Peyer's patch (tissue), 4 donors: ENCODE data around the gene ZNF792. TPM values are rescaled to one million over a fixed set of nuclear protein-coding genes. Genes with fewer than 3 reads are reported as not detected.

Experiments used
- DNase-seq, 3 donors: peaks; one replicate each; pipeline ENCODE4 v3.0.0-alpha.2; 2017 to 2019
- H3K27ac ChIP-seq, 4 donors: fragments of 200-600 bp; sonication (generic); one replicate each; pipeline ENCODE4 v1.5.1; 2016 to 2019
- H3K27me3 ChIP-seq, 2 donors: fragments of 200-600 bp; sonication (generic); one replicate each; pipeline ENCODE4 v1.5.1; 2019
- H3K36me3 ChIP-seq, 3 donors: fragments of 200-600 bp; sonication (generic); one replicate each; pipeline ENCODE4 v1.5.1; 2016 to 2019
- H3K4me1 ChIP-seq, 4 donors: fragments of 200-600 bp; sonication (generic); one replicate each; pipeline ENCODE4 v1.5.1; 2016 to 2019
- H3K4me3 ChIP-seq, 4 donors: fragments of 200-600 bp; sonication (generic); 1 replicate in 3 of 4; 2 replicates in 1 of 4; pipeline ENCODE4 v1.5.1; 2016 to 2019; ENCODE audit warnings: mild to moderate bottlenecking in 1 of 4
- H3K9me3 ChIP-seq, 4 donors: fragments of 200-600 bp; sonication (generic); one replicate each; pipeline ENCODE4 v1.5.1; 2016 to 2019; ENCODE audit warnings: mild to moderate bottlenecking in 1 of 4
- POLR2A ChIP-seq, 2 donors: fragments of 450-650 bp; IDR thresholded peaks; one replicate each; pipeline ENCODE4 v1.5.1; 2017; ENCODE audit warnings: antibody characterized with exemption in 2 of 2, mild to moderate bottlenecking in 2 of 2, moderate library complexity in 2 of 2
- total RNA-seq, 4 donors: library from RNA; depleted of rRNA; stranded (reverse); fragments of >200 nt; gene quantifications; one replicate each; pipeline ENCODE4 v1.1.0, GENCODE V29; 2016
- TF ChIP-seq, protein P1 (sequence below), 6 experiments: fragments of 450-650 bp in 4 of 6; fragments of 200-600 bp in 2 of 6; sonication (generic) in 1 of 6; IDR thresholded peaks; one replicate each; pipeline ENCODE4 v1.5.1; 2017 to 2019; ENCODE audit warnings: antibody characterized with exemption in 6 of 6, mild to moderate bottlenecking in 3 of 6, moderate library complexity in 1 of 6

Gene ZNF792
- total RNA-seq, 4 donors from 2014 or later = 7.0 to 15.7 (median 7.4) TPM

DNA sequence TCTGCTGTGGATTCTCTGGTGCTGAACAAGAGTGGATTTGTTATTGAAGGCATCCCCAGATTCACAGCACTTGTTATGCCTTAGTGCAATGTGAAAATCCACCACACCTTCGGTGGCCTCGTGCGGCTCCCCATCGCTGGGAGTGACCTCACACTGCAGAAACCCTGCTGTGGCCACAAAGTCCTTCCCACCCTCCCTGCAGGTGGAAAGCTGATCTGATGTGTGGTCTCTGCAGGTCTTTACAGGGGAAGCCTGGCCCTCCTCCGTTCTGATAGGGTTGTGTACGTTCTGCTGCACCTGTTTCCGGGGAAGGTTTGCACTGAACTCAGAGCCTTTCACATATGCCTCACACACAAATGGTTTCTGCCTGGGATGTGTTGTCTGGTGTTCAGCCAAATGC lies 5.0 kb downstream of the ZNF792 start:
- no peak for TF ChIP-seq POLR2A (IDR thresholded peaks at IDR 0.05)
- TF ChIP-seq, protein P1, sequence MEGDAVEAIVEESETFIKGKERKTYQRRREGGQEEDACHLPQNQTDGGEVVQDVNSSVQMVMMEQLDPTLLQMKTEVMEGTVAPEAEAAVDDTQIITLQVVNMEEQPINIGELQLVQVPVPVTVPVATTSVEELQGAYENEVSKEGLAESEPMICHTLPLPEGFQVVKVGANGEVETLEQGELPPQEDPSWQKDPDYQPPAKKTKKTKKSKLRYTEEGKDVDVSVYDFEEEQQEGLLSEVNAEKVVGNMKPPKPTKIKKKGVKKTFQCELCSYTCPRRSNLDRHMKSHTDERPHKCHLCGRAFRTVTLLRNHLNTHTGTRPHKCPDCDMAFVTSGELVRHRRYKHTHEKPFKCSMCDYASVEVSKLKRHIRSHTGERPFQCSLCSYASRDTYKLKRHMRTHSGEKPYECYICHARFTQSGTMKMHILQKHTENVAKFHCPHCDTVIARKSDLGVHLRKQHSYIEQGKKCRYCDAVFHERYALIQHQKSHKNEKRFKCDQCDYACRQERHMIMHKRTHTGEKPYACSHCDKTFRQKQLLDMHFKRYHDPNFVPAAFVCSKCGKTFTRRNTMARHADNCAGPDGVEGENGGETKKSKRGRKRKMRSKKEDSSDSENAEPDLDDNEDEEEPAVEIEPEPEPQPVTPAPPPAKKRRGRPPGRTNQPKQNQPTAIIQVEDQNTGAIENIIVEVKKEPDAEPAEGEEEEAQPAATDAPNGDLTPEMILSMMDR (IDR thresholded peaks at IDR 0.05) = no peak
- Histone ChIP-seq H3K27ac (no peak overlapping the region), H3K4me1 (peaks cover 0 to 11% (median 0%) of the 10 kb centered on the region in 4 donors), H3K36me3 (peaks cover 0 to 51% (median 14%) of the 10 kb centered on the region in 3 donors), H3K4me3 (no peak overlapping the region), H3K9me3 (peaks cover 0 to 72% (median 30%) of the 10 kb centered on the region in 4 donors), H3K27me3 (no peaks in the 10 kb centered on the region)
- DNase-seq = no peak

DNA sequence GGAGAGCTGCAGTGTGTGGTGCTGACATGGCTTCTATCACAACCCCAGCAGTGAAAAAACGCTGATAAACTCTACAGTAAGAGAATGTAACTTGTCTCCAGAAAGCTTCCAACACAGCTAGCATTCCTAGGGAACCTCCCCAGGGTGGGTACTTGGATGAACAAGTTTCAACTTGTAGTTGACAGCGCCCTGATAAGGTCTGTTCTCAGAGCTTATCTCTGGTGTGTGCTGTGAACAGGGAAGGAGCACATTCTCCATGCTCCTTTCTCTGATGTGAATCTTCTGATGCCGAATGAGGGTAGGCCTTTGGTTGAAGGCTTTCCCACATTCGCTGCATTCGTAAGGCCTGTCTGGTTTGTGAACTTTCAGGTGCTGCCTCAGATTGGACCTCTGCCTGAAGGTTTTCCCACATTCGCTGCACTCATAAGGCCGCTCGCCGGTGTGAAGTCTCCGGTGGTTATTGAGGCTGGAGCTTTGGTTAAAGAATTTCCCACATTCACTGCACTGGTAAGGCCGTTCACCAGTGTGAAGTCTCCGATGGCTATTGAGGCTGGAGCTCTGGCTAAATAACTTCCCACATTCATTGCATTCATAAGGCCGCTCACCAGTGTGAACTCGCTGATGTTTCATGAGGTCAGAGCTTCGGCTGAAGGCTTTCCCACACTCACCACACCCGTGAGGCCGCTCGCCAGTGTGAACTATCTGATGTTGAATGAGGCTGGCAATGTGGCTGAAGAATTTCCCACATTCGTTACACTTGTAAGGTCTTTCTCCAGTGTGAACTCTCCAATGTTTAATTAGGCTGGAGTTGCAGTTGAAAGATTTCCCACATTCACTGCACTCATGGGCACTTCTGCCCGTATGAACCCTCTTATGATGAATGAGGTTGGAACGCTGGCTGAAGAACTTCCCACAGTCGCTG lies 5.9 kb downstream of the ZNF792 start:
- no peak overlapping the region for H3K27ac ChIP-seq
- H3K9me3 ChIP-seq = peaks cover 0 to 81% (median 30%) of the 10 kb centered on the region in 4 donors
- peaks cover 0 to 7% (median 0%) of the 10 kb centered on the region in 4 donors for H3K4me1 ChIP-seq
- TF ChIP-seq, protein P1 (IDR thresholded peaks at IDR 0.05) = no peak
- no peak for DNase-seq
- H3K27me3 ChIP-seq = no peaks in the 10 kb centered on the region
- H3K36me3 ChIP-seq = peaks cover 0 to 51% (median 14%) of the 10 kb centered on the region in 3 donors
- H3K4me3 ChIP-seq = no peak overlapping the region

DNA sequence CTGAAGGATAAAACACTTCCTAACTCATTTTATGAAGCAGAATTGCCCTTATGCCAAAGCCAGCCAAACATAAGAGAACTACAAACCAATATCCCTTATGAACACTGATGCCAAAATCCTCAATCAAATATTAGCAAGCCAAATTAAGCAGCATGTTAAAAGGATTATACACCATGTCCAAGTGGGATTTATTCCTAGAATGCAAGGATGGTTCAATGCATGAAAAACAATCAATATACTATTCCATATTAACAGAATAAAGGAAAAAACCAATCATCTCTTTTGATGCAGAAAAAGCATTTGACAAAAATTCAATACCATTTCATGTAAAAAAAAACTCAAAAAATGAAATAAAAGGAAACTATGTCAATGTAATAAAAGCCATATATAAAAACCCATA lies 10.9 kb downstream of the ZNF792 start:
- Histone ChIP-seq H3K9me3 (peaks cover 0 to 52% (median 8%) of the 10 kb centered on the region in 4 donors), H3K36me3 (peaks cover 0 to 17% (median 3%) of the 10 kb centered on the region in 3 donors), H3K4me3 (no peak overlapping the region)

DNA sequence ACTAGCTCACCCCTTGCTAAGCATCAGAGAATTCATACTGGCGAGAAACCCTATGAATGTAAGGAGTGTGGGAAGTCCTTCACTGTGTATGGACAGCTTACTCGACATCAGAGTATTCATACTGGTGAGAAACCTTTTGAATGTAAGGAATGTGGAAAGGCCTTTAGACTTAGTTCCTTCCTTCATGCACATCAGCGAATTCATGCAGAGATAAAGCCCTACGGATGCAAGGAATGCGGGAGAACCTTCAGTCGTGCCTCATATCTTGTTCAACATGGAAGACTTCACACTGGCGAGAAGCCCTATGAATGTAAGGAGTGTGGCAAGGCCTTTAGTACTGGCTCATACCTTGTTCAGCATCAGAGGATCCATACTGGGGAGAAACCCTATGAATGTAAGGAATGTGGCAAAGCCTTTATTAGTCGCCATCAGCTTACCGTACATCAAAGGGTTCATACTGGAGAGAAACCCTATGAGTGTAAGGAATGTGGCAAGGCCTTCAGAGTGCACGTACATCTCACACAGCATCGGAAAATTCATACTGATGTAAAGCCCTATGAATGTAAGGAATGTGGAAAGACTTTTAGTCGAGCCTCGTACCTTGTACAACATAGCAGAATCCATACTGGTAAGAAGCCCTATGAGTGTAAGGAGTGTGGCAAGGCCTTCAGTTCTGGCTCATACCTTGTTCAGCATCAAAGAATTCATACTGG lies 20.0 kb downstream of the ZNF792 start:
- H3K36me3 ChIP-seq = peaks cover 0 to 19% (median 0%) of the 10 kb centered on the region in 3 donors
- no peaks in the 10 kb centered on the region for H3K4me1 ChIP-seq
- H3K27me3 ChIP-seq = no peaks in the 10 kb centered on the region
- no peak overlapping the region for H3K4me3 ChIP-seq
- H3K9me3 ChIP-seq = peaks cover 0 to 11% (median 5%) of the 10 kb centered on the region in 4 donors
- no peak for DNase-seq
- TF ChIP-seq, protein P1 (IDR thresholded peaks at IDR 0.05) = no peak
- no peak for TF ChIP-seq POLR2A (IDR thresholded peaks at IDR 0.05)
- no peak overlapping the region for H3K27ac ChIP-seq

More for the DNA sequence above, 10.9 kb downstream of the ZNF792 start:
- Histone ChIP-seq H3K27me3 (no peaks in the 10 kb centered on the region), H3K27ac (no peak overlapping the region), H3K4me1 (no peaks in the 10 kb centered on the region)
- no peak for TF ChIP-seq POLR2A (IDR thresholded peaks at IDR 0.05)
- TF ChIP-seq, protein P1 (IDR thresholded peaks at IDR 0.05) = no peak
- DNase-seq = no peak

DNA sequence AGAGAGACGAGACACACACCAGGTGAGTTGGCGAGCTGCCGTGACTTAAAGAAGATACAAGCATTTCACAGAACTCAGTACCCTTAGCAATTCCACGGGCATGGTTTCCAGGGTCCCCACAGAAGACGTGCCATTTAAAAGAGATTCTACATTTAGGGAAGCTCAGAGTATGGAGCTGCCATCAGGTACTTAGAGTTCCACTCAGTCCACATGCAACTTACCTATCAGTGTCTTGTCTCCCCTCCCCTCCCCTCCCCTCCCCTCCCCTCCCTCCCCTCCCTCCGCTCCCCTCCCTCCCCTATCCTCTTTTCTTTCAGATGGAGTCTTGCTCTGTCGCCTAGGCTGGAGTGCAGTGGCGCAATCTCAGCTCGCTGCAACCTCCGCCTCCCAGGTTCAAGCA lies 25.1 kb downstream of the ZNF792 start:
- no peak overlapping the region for H3K27ac ChIP-seq
- peaks cover 0 to 6% (median 1%) of the 10 kb centered on the region in 4 donors for H3K9me3 ChIP-seq
- H3K4me1 ChIP-seq = no peaks in the 10 kb centered on the region
- TF ChIP-seq POLR2A (IDR thresholded peaks at IDR 0.05) = no peak
- TF ChIP-seq, protein P1 (IDR thresholded peaks at IDR 0.05) = no peak
- DNase-seq = no peak
- H3K36me3 ChIP-seq = peaks cover 0 to 36% (median 0%) of the 10 kb centered on the region in 3 donors
- H3K4me3 ChIP-seq = no peak overlapping the region
- H3K27me3 ChIP-seq = no peaks in the 10 kb centered on the region
